Left hindlimb (tissue), 1 donor: ENCODE measurements around the gene DOLK.

Experiments
- DNase-seq: peaks from one replicate; pipeline ENCODE4 v3.0.0-alpha.2; 2018

Gene DOLK

DNA sequence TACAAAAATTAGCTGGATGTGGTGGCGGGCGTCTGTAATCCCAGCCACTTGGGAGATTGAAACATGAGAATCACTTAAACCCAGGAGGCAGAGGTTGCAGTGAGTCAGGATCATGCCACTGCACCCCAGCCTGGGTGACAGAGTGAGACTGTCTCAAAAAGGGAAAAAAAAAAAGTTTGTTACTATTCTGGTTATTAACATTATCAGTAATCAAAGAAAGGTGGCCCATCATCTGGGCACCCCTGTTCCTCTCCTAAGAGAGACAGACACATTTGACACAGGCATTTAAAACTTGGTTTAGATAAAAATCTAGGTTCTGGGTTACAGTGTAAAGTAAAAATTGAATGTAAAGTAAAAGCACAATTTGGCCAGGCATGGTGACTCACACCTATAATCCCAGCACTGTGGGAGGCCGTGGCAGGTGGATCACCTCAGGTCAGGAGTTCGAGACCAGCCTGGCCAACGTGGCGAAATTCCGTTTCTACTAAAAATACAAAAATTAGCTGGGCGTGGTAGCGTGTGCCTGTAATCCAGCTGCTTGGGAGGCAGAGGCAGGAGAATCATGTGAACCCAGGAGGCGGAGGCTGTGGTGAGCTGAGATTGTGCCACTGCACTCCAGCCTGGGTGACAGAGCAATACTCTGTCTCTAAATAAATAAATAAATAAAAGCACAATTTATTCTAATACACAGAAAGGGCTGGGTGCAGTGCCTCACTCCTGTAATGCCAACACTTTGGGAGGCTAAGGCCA lies 43.4 kb downstream of the DOLK start:
- no peak for DNase-seq

DNA sequence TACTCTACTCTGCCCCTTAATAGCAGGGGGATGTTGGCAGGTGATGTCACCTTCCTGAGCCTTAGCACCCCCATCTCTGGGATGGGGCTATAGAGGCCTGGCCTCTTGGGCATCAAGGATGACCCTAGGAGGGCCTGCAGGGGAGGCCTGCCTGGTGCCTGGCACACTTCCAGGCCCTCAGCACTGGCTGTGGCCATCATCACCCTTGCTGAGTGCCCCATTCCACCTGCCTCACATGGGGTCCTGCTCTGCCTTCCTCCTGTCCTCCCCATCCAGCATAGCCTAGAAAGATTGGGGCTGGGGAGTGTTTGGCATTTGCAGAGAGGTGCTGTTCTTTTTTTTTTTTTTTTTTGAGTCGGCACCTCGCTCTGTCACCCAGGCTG lies 44.3 kb downstream of the DOLK start:
- no peak for DNase-seq

DNA sequence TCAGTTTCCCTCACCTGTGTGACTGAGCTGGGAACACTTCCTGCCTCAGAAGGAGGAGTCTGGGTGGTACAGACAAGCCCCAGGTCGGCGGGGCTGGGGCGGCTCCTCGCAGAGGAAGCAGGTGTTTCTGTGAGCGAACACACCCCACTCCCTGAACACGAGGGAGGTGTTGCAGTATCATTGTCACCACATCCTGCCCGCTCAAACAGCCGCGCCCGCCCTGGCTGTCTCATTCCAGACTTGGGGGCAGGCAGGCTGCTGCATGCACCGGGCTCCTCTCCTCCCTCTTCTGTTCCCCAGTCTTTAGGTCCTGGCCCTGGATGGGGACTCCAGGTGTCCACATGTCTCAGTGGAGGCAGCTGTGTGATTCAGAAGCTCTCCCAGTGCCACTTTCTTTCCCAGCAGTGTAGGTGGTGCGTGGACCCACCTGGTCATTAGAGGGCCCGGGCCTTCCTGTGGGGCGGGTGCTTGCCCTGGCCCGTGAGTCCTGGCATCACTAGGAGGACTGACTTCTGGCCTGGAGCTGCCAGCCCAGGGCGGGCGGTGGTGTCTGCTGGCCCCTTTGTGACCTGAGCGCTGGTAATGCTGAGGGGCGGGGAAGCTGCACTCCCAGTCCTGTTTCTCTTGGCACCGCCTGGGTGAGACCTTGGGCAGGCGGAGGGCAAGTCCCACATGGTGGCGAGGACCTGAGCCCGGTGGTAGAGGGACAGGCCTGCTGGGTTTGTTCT lies 44.9 kb downstream of the DOLK start:
- DNase-seq, result no peak

DNA sequence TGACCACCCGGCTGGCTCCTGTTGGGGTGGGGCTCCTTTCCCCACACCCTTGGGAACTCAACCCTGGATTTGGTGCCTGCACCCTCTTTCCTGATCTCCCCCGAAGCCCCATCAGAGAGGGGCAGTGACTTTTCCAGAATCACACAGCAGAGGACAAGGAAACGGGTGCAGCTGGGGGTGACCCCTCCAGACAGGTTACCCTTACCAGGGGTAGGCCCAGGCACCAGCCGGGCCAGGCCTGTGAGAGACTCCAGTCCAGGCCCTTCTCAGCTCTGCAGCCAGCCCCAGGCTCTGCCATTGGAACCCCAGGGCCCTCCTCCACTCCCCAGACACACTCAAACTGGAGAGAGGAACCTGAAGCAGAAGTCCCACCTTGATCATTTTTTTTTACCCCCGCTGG lies 45.6 kb downstream of the DOLK start:
- no peak for DNase-seq

GRCh38 chr9:128901379-128901778 lies 46.0 kb downstream of the DOLK start:
- no peak for DNase-seq

DNA sequence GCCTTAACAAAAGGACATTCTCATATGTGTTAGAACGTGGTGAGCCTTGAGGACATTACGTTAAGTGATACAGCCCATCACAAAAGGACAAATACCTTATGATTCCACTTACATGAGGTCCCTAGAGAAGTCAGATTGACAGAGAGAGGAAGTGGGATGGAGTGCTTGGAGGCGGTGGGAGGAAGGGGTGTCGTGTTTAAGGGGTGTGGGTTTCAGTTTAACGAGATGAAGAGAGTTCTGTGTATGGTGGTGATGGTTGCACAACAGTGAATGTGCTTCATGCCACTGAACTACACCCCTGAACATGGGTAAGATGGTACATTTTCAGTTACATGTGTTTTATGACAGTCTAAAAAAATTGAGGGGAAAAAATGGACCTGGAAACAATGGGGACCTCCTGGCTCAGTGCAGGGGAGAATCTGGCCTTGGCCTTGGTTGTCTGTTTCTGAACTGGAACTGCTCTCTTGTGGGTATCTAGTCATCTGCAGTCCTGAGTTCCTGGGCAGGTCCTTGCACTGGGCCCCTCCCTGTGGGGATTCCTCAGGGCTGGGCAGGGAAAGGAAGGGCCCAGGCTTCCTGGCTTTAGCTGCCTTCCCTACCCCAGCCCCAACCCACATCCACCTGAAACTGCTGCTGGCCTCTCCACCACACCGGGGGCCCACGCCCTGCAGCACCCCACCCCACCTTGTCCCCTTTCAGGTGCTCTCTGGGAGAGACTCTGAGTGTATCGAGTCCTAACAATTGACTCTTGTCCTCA lies 47.7 kb downstream of the DOLK start:
- no peak for DNase-seq

GRCh38 chr9:128898845-128899565 lies 48.4 kb downstream of the DOLK start:
- DNase-seq, result no peak

- DNase-seq, result no peak
Measured at GRCh38 chr9:128898382-128898781, 49.0 kb downstream of the DOLK start.

GRCh38 chr9:128895556-128895955 lies 51.8 kb downstream of the DOLK start:
- DNase-seq, result no peak
